Natural killer cell (primary cell): ENCODE data around the gene LRIG1. TPM values are rescaled to one million over a fixed set of nuclear protein-coding genes. Genes with fewer than 3 reads are reported as not detected.

ENCODE experiments used
- ATAC-seq, 3 donors: fragments of 150-1000 bp in 2 of 3; fragments of 200-7000 bp in 1 of 3; cut with Tn5 transposase; 1 replicate in 1 of 3; 2 replicates in 2 of 3; pipeline ENCODE4 v1.10.0; 2021; ENCODE audit warnings: mild to moderate bottlenecking in 2 of 3, moderate library complexity in 2 of 3
- DNase-seq, 2 donors: peaks; one replicate each; pipeline versions ENCODE4 v3.0.0 to v3.0.0-alpha.2; 2013 to 2021; ENCODE audit warnings: mixed read lengths in 1 of 2
- H3K27ac ChIP-seq: one replicate; pipeline ENCODE4 v1.5.1; 2013; ENCODE audit warnings: mild to moderate bottlenecking, low read length
- H3K27me3 ChIP-seq: one replicate; pipeline ENCODE4 v1.6.1; 2013; ENCODE audit warnings: low read length; ENCODE audit not compliant: control insufficient read depth, insufficient read depth
- H3K36me3 ChIP-seq: one replicate; pipeline ENCODE4 v1.6.1; 2013; ENCODE audit warnings: low read length; ENCODE audit not compliant: control insufficient read depth, insufficient read depth
- H3K4me1 ChIP-seq: one replicate; pipeline ENCODE4 v1.6.1; 2013; ENCODE audit warnings: low read length; ENCODE audit not compliant: control insufficient read depth, insufficient read depth
- H3K4me3 ChIP-seq: one replicate; pipeline ENCODE4 v1.5.1; 2013; ENCODE audit warnings: low read length
- H3K9me3 ChIP-seq: one replicate; pipeline ENCODE4 v1.6.1; 2013; ENCODE audit warnings: low read length; ENCODE audit not compliant: control insufficient read depth, insufficient read depth
- H3K27ac Mint-ChIP-seq, 2 donors: one replicate each; pipeline ENCODE4 v1.8.0; 2022; ENCODE audit warnings: mild to moderate bottlenecking in 2 of 2, mixed read lengths in 2 of 2, moderate library complexity in 1 of 2
- H3K27me3 Mint-ChIP-seq, 2 donors: one replicate each; pipeline ENCODE4 v1.8.0; 2022; ENCODE audit warnings: low read depth in 2 of 2, mixed read lengths in 2 of 2
- H3K36me3 Mint-ChIP-seq: one replicate; pipeline ENCODE4 v1.8.0; 2022; ENCODE audit warnings: mixed read lengths
- H3K4me1 Mint-ChIP-seq, 2 donors: one replicate each; pipeline ENCODE4 v1.8.0; 2022; ENCODE audit warnings: mixed read lengths in 2 of 2
- H3K4me3 Mint-ChIP-seq: one replicate; pipeline ENCODE4 v1.8.0; 2022; ENCODE audit warnings: mild to moderate bottlenecking, moderate library complexity, mixed read lengths
- H3K9me3 Mint-ChIP-seq, 2 donors: one replicate each; pipeline ENCODE4 v1.8.0; 2022; ENCODE audit warnings: mixed read lengths in 2 of 2
- WGBS: methylation state at CpG from one replicate; pipeline ENCODE4 v1.1.7; 2013; ENCODE audit warnings: missing lambda C conversion rate; ENCODE audit not compliant: insufficient coverage; 5-methylcytosine and 5-hydroxymethylcytosine counted together
- intact Hi-C: fragments of 100-400 bp; cut with micrococcal nuclease; formaldehyde crosslinking; loops from one replicate; pipeline ENCODE4 v1.14.2; 2022
- total RNA-seq, 4 donors: library from RNA; stranded (reverse); fragments of 120-200 nt in 1 of 4; gene quantifications; one replicate each; pipeline versions ENCODE4 v1.2.3 to v1.2.4, GENCODE V29; 2013 to 2022
- TF ChIP-seq, protein P1 (sequence below): fragments of 200-600 bp; IDR thresholded peaks from one replicate; pipeline ENCODE4 v1.8.0; 2022; ENCODE audit warnings: antibody characterized with exemption

The LRIG1 gene
- total RNA-seq, 3 donors from 2014 or later (not counting 1 experiment from before 2014, with no cell fraction given), result 5.5 to 10.6 (median 8.5) TPM

GRCh38 chr3:66463054-66463631 is 37.7 kb downstream of the LRIG1 start:
- H3K36me3 Mint-ChIP-seq, result no peaks in the 10 kb centered on the region
- Histone ChIP-seq H3K36me3 (no peaks in the 10 kb centered on the region), H3K9me3 (no peaks in the 10 kb centered on the region), H3K4me1 (no peaks in the 10 kb centered on the region), H3K27ac (no peak overlapping the region), H3K27me3 (no peaks in the 10 kb centered on the region), H3K4me3 (no peak overlapping the region)
- H3K9me3 Mint-ChIP-seq, result no peaks in the 10 kb centered on the region
- no peak overlapping the region for H3K4me3 Mint-ChIP-seq
- TF ChIP-seq, protein P1, sequence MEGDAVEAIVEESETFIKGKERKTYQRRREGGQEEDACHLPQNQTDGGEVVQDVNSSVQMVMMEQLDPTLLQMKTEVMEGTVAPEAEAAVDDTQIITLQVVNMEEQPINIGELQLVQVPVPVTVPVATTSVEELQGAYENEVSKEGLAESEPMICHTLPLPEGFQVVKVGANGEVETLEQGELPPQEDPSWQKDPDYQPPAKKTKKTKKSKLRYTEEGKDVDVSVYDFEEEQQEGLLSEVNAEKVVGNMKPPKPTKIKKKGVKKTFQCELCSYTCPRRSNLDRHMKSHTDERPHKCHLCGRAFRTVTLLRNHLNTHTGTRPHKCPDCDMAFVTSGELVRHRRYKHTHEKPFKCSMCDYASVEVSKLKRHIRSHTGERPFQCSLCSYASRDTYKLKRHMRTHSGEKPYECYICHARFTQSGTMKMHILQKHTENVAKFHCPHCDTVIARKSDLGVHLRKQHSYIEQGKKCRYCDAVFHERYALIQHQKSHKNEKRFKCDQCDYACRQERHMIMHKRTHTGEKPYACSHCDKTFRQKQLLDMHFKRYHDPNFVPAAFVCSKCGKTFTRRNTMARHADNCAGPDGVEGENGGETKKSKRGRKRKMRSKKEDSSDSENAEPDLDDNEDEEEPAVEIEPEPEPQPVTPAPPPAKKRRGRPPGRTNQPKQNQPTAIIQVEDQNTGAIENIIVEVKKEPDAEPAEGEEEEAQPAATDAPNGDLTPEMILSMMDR, result no peak
- ATAC-seq (no peak), DNase-seq (no peak)
- no peak overlapping the region for H3K27ac Mint-ChIP-seq
- 94% methylated on average over 7 of the region's 7 CpGs for WGBS
- peaks cover 7% of the 10 kb centered on the region in 2 donors for H3K27me3 Mint-ChIP-seq
- no peaks in the 10 kb centered on the region for H3K4me1 Mint-ChIP-seq
- intact Hi-C loops, result no loop called here

GRCh38 chr3:66457252-66457651 is 43.6 kb downstream of the LRIG1 start:
- Mint-ChIP-seq H3K4me1 (peaks cover 18 to 23% of the 10 kb centered on the region in 2 donors), H3K9me3 (no peaks in the 10 kb centered on the region), H3K27ac (peak overlapping the region in 1 of 2 donors; percentile 52), H3K27me3 (peaks cover 14 to 22% of the 10 kb centered on the region in 2 donors), H3K4me3 (peak overlapping the region; percentile 29), H3K36me3 (no peaks in the 10 kb centered on the region)
- DNase-seq (no peak), ATAC-seq (no peak)
- Histone ChIP-seq H3K36me3 (no peaks in the 10 kb centered on the region), H3K9me3 (no peaks in the 10 kb centered on the region), H3K27ac (no peak overlapping the region), H3K4me1 (peaks cover 15% of the 10 kb centered on the region), H3K4me3 (no peak overlapping the region), H3K27me3 (no peaks in the 10 kb centered on the region)
- intact Hi-C loops, result loop anchor here (10.0 kb wide), 1 partner anchor 48 kb away; the partner anchor contains the start of gene LRIG1
- 96% methylated on average over 2 of the region's 4 CpGs for WGBS
- TF ChIP-seq, protein P1, result no peak

DNA sequence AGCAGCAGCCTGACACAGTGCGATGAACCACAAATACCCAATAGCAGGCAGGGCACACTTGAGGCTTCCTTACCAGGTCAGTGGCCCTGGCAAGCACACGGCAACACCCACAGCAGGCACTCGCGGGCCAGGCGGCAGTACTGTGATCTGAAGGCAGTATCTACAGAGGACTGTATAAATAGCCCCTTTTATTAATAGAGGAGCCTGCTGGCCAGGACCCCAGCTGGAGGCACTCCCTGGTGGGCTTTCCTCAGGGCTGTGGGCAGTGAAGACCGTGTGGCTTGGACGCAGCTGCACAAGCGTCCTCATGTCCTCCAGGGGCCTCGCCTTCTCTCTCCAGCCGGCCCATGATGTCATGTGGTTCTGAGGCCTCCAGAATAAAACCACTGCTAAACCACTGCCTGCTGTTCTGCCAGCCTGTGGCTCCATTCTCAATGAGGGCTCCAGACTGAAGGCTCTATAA is 44.1 kb downstream of the LRIG1 start:
- Mint-ChIP-seq H3K4me3 (peak overlapping the region; percentile 49), H3K36me3 (no peaks in the 10 kb centered on the region), H3K4me1 (peaks cover 18 to 23% of the 10 kb centered on the region in 2 donors), H3K9me3 (no peaks in the 10 kb centered on the region), H3K27ac (peak overlapping the region in 1 of 2 donors; percentile 52), H3K27me3 (peaks cover 14 to 24% of the 10 kb centered on the region in 2 donors)
- TF ChIP-seq, protein P1, result no peak
- WGBS, result 9% methylated on average over 10 of the region's 10 CpGs
- ATAC-seq (peak; percentile 84 to 92 (median 89)), DNase-seq (peak; percentile 39 to 43)
- Histone ChIP-seq H3K36me3 (no peaks in the 10 kb centered on the region), H3K27ac (no peak overlapping the region), H3K4me3 (no peak overlapping the region), H3K4me1 (peaks cover 15% of the 10 kb centered on the region), H3K27me3 (no peaks in the 10 kb centered on the region), H3K9me3 (no peaks in the 10 kb centered on the region)
- intact Hi-C loops, result loop anchor here (10.0 kb wide), 1 partner anchor 48 kb away; the partner anchor contains the start of gene LRIG1
